Uterus (tissue), 4 donors: ENCODE data around the gene TRMT2A. TPM values are rescaled to one million over a fixed set of nuclear protein-coding genes. Genes with fewer than 3 reads are reported as not detected.

ENCODE experiments used
- DNase-seq, 2 donors: peaks; one replicate each; pipeline ENCODE4 v3.0.0-alpha.2; 2019 to 2020
- H3K27ac ChIP-seq, 2 donors: fragments of 200-600 bp; sonication (generic); 1 replicate in 1 of 2; 2 replicates in 1 of 2; pipeline ENCODE4 v1.5.1; 2016 to 2018
- H3K27me3 ChIP-seq, 2 donors: fragments of 200-600 bp; sonication (generic); one replicate each; pipeline ENCODE4 v1.5.1; 2018 to 2019; ENCODE audit warnings: control low read depth in 1 of 2
- H3K36me3 ChIP-seq, 2 donors: fragments of 200-600 bp; sonication (generic); one replicate each; pipeline ENCODE4 v1.5.1; 2019; ENCODE audit warnings: control low read depth in 1 of 2
- H3K4me1 ChIP-seq, 2 donors: fragments of 200-600 bp; sonication (generic); one replicate each; pipeline ENCODE4 v1.5.1; 2018 to 2019; ENCODE audit warnings: control low read depth in 1 of 2
- H3K4me3 ChIP-seq, 2 donors: fragments of 200-600 bp; sonication (generic); 1 replicate in 1 of 2; 2 replicates in 1 of 2; pipeline ENCODE4 v1.5.1; 2018 to 2019; ENCODE audit warnings: mild to moderate bottlenecking in 1 of 2
- H3K9me3 ChIP-seq, 2 donors: fragments of 200-600 bp; sonication (generic); one replicate each; pipeline ENCODE4 v1.5.1; 2019; ENCODE audit warnings: control low read depth in 1 of 2
- CTCF ChIP-seq, 4 experiments: fragments of 200-600 bp in 2 of 4; fragments of 450-650 bp in 2 of 4; sonication (generic) in 2 of 4; IDR thresholded peaks; one replicate each; pipeline ENCODE4 v1.5.1; 2016 to 2019; ENCODE audit warnings: antibody characterized with exemption in 4 of 4, mild to moderate bottlenecking in 2 of 4, moderate library complexity in 1 of 4
- POLR2A ChIP-seq, 2 donors: fragments of 450-650 bp; IDR thresholded peaks; one replicate each; pipeline ENCODE4 v1.6.1; 2016; ENCODE audit warnings: antibody characterized with exemption in 2 of 2, mild to moderate bottlenecking in 1 of 2, moderate library complexity in 1 of 2
- intact Hi-C: fragments of 100-400 bp; cut with DNase I; formaldehyde crosslinking; loops from one replicate; pipeline ENCODE4 v1.15.1; 2023; ENCODE audit warnings: low total_unique reads
- microRNA counts, 2 donors: library from miRNA; unstranded; fragments of <30 nt; microRNA quantifications; one replicate each; lab custom pipeline; 2016 to 2017
- microRNA-seq: library from miRNA; unstranded; fragments of <30 nt; microRNA quantifications from one replicate; pipeline ENCODE4, GENCODE V29; 2016; ENCODE audit warnings: borderline microRNAs expressed, borderline replicate concordance
- small RNA-seq: library from RNA; depleted of rRNA; stranded (forward); fragments of <200 nt; gene quantifications from one replicate; pipeline ENCODE3, GENCODE V24; 2016
- total RNA-seq, 4 donors: library from RNA; depleted of rRNA in 3 of 4; stranded (reverse); fragments of >200 nt in 3 of 4; gene quantifications; one replicate each; pipeline versions ENCODE4 v1.1.0 to v1.2.4, GENCODE V29; 2014 to 2023
- donor health status: DM: yes; HTN: yes; CAD: no.

TRMT2A gene
- total RNA-seq, 4 donors from 2014 or later, result 30.9 to 123 (median 45.3) TPM

DNA sequence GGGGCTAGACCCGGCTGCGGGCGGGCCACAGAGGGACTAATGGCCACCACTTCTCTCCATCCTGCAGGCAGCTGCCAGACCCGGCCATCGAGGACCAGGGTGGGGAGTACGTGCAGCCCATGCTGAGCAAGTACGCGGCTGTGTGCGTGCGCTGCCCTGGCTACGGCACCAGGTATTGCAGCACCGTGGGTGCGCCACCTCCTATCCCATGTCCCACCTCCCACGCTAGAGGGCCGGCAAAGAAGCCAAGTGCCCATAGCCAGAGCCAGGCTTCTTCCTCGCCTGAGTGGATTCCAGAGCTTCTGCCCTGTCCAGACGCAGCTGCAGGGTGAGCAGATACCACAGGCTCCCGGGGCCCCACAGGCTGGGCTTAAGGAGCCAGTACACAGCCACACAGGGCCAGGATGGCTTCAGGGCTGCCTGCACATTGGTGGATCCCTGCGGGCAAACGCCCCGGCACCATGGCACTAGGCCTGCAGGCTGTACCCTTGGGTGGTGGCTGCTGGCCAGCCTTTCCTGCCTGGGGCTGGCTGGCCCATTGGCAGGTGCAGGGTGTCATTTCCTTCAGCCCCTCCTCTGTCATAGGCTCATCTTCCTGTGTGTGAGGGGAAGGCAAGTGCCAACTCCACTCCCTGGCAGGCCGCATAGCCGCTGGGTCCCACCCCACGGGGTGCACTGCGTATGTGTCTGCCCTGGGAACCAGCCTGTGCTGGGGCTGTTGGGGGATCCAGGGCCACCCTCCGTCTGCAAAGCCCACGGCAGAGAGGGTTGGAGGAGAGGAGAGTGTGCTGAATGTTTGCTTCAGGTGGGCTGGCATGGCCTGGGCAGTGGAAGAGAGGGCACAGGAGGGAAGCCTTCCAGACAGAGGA is 53.5 kb downstream of the TRMT2A start:
- no peaks in the 10 kb centered on the region for H3K9me3 ChIP-seq
- no peaks in the 10 kb centered on the region for H3K27me3 ChIP-seq
- no peak overlapping the region for H3K27ac ChIP-seq
- no peak overlapping the region for H3K4me3 ChIP-seq
- H3K36me3 ChIP-seq, result no peaks in the 10 kb centered on the region
- intact Hi-C loops, result no loop called here
- no peak for DNase-seq
- no peaks in the 10 kb centered on the region for H3K4me1 ChIP-seq
- TF ChIP-seq CTCF (IDR thresholded peaks at IDR 0.05) (no peak), POLR2A (IDR thresholded peaks at IDR 0.05) (no peak)

DNA sequence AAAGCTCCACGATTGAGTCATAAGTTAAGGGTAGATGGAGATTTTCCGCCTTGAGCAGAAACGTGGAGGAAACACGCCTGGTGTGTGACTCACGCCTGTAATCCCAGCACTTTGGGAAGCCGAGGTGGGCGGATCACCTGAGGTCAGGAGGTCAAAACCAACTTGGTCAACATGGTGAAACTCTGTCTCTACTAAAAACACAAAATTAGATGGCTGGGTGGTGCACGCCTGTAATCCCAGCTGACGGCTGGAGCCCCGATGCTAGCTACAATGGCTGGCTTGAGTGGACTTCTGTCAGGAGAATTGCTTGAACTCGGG is 54.3 kb downstream of the TRMT2A start:
- no peak for DNase-seq
- no peak for TF ChIP-seq POLR2A (IDR thresholded peaks at IDR 0.05)
- TF ChIP-seq CTCF (IDR thresholded peaks at IDR 0.05), result no peak
- intact Hi-C loops, result no loop called here
- Histone ChIP-seq H3K27me3 (no peaks in the 10 kb centered on the region), H3K27ac (no peak overlapping the region), H3K4me1 (no peaks in the 10 kb centered on the region), H3K36me3 (no peaks in the 10 kb centered on the region), H3K9me3 (no peaks in the 10 kb centered on the region), H3K4me3 (no peak overlapping the region)

DNA sequence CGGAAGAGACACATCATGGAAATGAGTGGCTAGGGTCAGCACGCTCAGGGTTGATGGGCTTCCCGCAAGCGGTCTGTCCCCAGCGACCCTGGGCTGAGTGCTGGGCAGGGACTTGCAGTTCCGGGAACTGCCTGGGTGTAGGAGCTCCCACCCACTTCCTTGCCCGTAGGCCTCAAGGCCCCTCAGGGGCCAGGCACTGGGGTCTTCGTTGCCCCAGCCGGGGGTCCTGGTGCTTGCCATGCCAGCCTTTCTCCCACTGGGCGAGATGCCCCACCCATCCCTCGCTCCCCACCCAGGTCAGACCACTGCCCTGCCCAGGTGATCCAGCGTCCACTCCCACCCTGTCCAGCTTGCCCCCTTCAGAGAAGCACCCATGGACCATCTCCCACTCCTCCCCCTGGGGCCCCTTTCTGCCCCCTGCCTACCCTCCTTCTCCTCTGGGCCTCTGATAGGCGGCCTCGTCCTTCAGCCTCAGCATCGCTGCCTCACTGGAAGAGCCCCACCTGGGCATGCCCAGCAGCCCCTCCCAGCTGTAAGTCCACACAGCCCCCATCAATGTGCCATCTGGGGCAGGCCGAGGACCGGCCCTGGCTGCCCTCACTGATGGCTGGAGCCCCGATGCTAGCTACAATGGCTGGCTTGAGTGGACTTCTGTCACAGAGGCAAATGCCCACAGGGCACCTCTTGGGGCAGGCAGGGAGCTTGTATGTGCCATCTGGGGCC is 54.8 kb downstream of the TRMT2A start:
- no peak overlapping the region for H3K4me3 ChIP-seq
- no peaks in the 10 kb centered on the region for H3K36me3 ChIP-seq
- no peaks in the 10 kb centered on the region for H3K9me3 ChIP-seq
- no peak for TF ChIP-seq CTCF (IDR thresholded peaks at IDR 0.05)
- no peak for TF ChIP-seq POLR2A (IDR thresholded peaks at IDR 0.05)
- no peak for DNase-seq
- no peak overlapping the region for H3K27ac ChIP-seq
- H3K27me3 ChIP-seq, result no peaks in the 10 kb centered on the region
- intact Hi-C loops, result no loop called here
- H3K4me1 ChIP-seq, result no peaks in the 10 kb centered on the region

MicroRNAs within 50 kb of the gene (microRNA counts, 767-probe panel; counts per million panel counts)
- microRNA hsa-miR-1306-3p (lab: Ali Mortazavi, UCI), result 0 counts per million in 2 donors

Small RNAs within 50 kb of the gene (microRNA-seq; reads per million reads assigned to microRNA genes)
- not detected for gene MIR6816

Small RNAs within 50 kb of the gene (small RNA-seq; reads per million reads assigned to genes)
- gene MIR6816 (not detected), gene RF00017 (not detected), gene RF00599 (not detected)

Other genes starting within 250 kb of the TRMT2A start
- gene COMT, start 175.5 kb downstream of the TRMT2A start, total RNA-seq, result 100 to 1,000 TPM in 2 of 4 donors, 10 to 100 TPM in 2; 88.9 to 175 (median 108) TPM
- 10 to 100 TPM; 14.7 to 48.9 (median 25.6) TPM for gene TXNRD2, start 175.4 kb downstream of the TRMT2A start, total RNA-seq
- 10 to 100 TPM in 2 of 4 donors, 1 to 10 TPM in 2; 1.5 to 43.4 (median 16.6) TPM for gene ARVCF, start 100.4 kb downstream of the TRMT2A start, total RNA-seq
- gene TANGO2, start 96.1 kb downstream of the TRMT2A start, total RNA-seq, result 10 to 100 TPM in 2 of 4 donors, 1 to 10 TPM in 2; 2.8 to 25.1 (median 13.3) TPM
- gene DGCR8, start 37.0 kb downstream of the TRMT2A start, total RNA-seq, result 10 to 100 TPM; 13.2 to 56.2 (median 33.5) TPM
- 100 to 1,000 TPM in 2 of 4 donors, 10 to 100 TPM in 2; 57.6 to 233 (median 135) TPM for gene RANBP1, start 1.1 kb downstream of the TRMT2A start, total RNA-seq
- gene ZDHHC8, start 14.6 kb upstream of the TRMT2A start, total RNA-seq, result 10 to 100 TPM in 3 of 4 donors, 1 to 10 TPM in 1; 2.4 to 87.9 (median 20.1) TPM
- gene CCDC188, start 33.8 kb upstream of the TRMT2A start, total RNA-seq, result 1 to 10 TPM in 2 of 4 donors, not detected in 2; 2.7 to 4.3 TPM
- gene RTN4R, start 151.1 kb upstream of the TRMT2A start, total RNA-seq, result 10 to 100 TPM in 1 of 4 donors, 1 to 10 TPM in 1, not detected in 2; 5.0 to 12.9 TPM
- gene DGCR6L, start 202.8 kb upstream of the TRMT2A start, total RNA-seq, result 100 to 1,000 TPM in 1 of 4 donors, 10 to 100 TPM in 3; 17.2 to 101 (median 34.9) TPM